SK-N-MC (cell line): Measurements from ENCODE around the gene DNAH14.

Experiments
- DNase-seq: peaks from one replicate; pipeline ENCODE4 v3.0.0-alpha.2; 2011; ENCODE audit warnings: low read depth, low spot score
- H3K27ac ChIP-seq: fragments of 200-600 bp; sonication (generic); 2 replicates; pipeline ENCODE4 v1.5.1; 2016; ENCODE audit warnings: mixed run types
- H3K36me3 ChIP-seq: fragments of 200-600 bp; sonication (generic); 2 replicates; pipeline ENCODE4 v1.6.1; 2017; ENCODE audit warnings: antibody characterized with exemption, low read length, mixed read lengths; ENCODE audit not compliant: insufficient read depth
- H3K4me3 ChIP-seq: fragments of 200-600 bp; sonication (generic); 2 replicates; pipeline ENCODE4 v1.5.1; 2016
- H3K9ac ChIP-seq: fragments of 200-600 bp; sonication (generic); 2 replicates; pipeline ENCODE4 v1.8.0; 2017; ENCODE audit warnings: mixed run types, mixed read lengths; ENCODE audit not compliant: insufficient read length
- H3K9me3 ChIP-seq: fragments of 200-600 bp; sonication (generic); 2 replicates; pipeline ENCODE4 v1.6.1; 2017; ENCODE audit warnings: low read depth, mild to moderate bottlenecking, antibody characterized with exemption, low read length, moderate library complexity, mixed read lengths
- EZH2 ChIP-seq: fragments of 200-600 bp; sonication (generic); IDR thresholded peaks from one replicate; pipeline ENCODE4 v1.6.1; 2017; ENCODE audit warnings: antibody characterized with exemption
- FOXP2 ChIP-seq: optimal IDR thresholded peaks from 2 replicates; pipeline ENCODE3; 2011; ENCODE audit warnings: mild to moderate bottlenecking, moderate library complexity; ENCODE audit not compliant: insufficient read depth; ENCODE audit errors: extremely low read length, control extremely low read depth
- POLR2AphosphoS5 ChIP-seq: IDR thresholded peaks from 2 replicates; pipeline ENCODE4 v1.6.1; 2012; ENCODE audit warnings: mild to moderate bottlenecking, low read depth, low read length, borderline replicate concordance

DNAH14 gene

DNA sequence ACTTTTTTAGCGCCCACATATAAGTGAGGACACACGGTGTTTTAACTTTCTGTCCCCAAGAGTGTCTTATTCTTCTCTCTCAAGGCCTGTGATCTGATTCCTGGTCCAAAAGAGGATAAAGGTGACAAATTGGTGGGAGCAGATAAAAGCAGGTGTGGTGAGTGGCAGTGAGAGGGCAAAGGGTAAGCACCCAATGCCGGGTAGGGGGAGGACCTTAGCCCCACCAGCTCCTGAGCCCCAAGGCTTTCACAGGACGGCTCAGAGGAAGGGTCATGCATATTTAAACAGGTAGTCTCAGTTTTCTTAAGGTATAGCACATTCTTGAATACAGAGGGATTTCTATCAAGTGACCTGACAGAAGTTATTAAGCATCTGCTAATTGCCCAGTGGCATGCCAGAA lies 478.8 kb downstream of the DNAH14 start:
- H3K9ac ChIP-seq = no peak overlapping the region
- H3K9me3 ChIP-seq = no peaks in the 10 kb centered on the region
- no peak for TF ChIP-seq POLR2AphosphoS5
- TF ChIP-seq FOXP2 = no peak
- no peak for TF ChIP-seq EZH2
- no peak overlapping the region for H3K4me3 ChIP-seq
- no peak for DNase-seq
- H3K36me3 ChIP-seq = peaks cover 83% of the 10 kb centered on the region
- peak overlapping the region; percentile 35; the same call in 1 of the 2 replicates for H3K27ac ChIP-seq

GRCh38 chr1:225409051-225409450 lies 479.6 kb downstream of the DNAH14 start:
- Histone ChIP-seq H3K36me3 (peaks cover 84% of the 10 kb centered on the region), H3K27ac (peak overlapping the region; percentile 35; the same call in 1 of the 2 replicates), H3K9ac (no peak overlapping the region), H3K9me3 (no peaks in the 10 kb centered on the region), H3K4me3 (no peak overlapping the region)
- no peak for TF ChIP-seq POLR2AphosphoS5
- TF ChIP-seq EZH2 = no peak
- TF ChIP-seq FOXP2 = no peak
- no peak for DNase-seq

- Histone ChIP-seq H3K36me3 (peaks cover 89% of the 10 kb centered on the region), H3K9me3 (no peaks in the 10 kb centered on the region), H3K4me3 (no peak overlapping the region), H3K9ac (no peak overlapping the region), H3K27ac (no peak overlapping the region)
- TF ChIP-seq FOXP2 = no peak
- no peak for DNase-seq
Observed at GRCh38 chr1:225410036-225410435, 480.6 kb downstream of the DNAH14 start.

DNA sequence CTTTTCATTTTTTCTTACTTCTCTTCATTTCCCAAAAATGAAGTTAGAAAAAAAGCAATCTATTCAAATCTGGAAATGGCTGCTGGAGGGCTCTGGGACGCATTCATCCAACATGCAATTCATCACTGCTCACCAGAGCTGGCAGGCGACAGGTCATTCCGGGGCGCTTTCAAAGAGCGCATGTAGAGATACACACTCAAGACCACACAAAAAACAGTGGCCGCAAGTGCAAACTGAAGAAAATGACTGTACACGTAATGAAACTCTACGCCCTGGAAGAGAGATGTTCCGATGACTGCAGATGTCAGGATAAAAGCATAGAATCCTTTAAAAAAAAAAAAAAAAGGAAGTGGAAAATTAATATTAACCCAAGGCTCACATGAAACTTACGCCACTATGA lies 482.8 kb downstream of the DNAH14 start:
- Histone ChIP-seq H3K9me3 (no peaks in the 10 kb centered on the region), H3K27ac (no peak overlapping the region), H3K36me3 (peaks cover 85% of the 10 kb centered on the region), H3K4me3 (no peak overlapping the region), H3K9ac (no peak overlapping the region)
- TF ChIP-seq FOXP2 (no peak), POLR2AphosphoS5 (no peak), EZH2 (no peak)
- no peak for DNase-seq

DNA sequence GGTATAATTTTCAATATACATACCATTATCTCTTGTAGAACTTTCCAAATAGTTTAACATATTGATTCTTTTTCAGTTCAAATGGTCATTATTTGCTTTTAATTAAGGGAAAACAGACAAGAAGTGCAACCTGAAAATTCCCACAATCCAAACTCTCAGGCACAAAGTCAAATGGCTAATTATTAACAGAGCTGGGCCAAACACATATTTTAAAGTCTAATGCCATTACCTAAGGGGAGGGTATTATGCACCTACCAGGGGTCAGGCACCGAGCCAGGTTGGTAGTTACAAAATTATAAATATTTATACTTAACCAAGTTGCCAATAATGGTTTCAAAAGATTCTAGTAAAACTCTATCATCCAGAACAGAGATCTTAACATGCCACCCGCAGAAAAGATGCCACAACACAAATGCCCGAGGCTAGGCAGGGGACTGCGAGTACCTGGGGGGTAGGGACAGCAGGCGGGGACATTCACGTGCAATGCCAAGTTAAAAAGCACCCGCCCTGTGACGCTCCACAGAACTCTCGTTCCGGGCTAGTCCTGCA lies 483.4 kb downstream of the DNAH14 start:
- Histone ChIP-seq H3K9ac (no peak overlapping the region), H3K9me3 (no peaks in the 10 kb centered on the region), H3K36me3 (peaks cover 85% of the 10 kb centered on the region), H3K4me3 (no peak overlapping the region), H3K27ac (no peak overlapping the region)
- TF ChIP-seq POLR2AphosphoS5 = no peak
- TF ChIP-seq EZH2 = no peak
- no peak for TF ChIP-seq FOXP2
- no peak for DNase-seq

DNA sequence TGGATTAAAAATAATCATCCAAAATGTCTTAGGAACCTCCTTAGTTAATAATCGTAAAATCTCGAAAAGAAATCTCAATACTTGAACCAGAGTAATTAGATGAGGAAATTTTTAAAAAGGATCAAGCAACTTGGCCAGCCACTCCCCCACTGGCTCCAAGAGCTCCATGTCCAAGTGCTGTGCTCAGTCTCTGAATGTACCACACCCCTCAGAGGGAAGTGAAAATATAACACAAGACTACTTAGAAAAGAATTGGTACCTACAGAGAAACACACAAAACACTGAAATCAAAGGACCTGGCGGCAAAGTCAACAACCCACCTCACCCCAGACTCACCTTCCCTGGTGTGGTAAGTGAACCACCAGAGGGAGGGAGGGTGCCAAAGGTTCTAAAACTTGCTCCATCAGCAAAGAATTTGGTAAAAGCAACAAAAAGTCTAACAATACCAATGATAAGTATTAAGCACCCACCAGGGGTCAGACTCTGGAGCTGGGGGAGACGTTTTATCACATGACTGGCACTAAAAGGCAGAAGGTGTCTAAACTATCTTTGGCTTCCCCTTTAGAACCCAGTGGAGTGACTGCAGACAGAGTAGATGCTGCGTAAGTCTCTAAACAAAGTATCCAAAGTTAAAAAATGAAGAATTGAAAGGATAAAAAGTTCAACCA lies 484.4 kb downstream of the DNAH14 start:
- no peak for DNase-seq

DNA sequence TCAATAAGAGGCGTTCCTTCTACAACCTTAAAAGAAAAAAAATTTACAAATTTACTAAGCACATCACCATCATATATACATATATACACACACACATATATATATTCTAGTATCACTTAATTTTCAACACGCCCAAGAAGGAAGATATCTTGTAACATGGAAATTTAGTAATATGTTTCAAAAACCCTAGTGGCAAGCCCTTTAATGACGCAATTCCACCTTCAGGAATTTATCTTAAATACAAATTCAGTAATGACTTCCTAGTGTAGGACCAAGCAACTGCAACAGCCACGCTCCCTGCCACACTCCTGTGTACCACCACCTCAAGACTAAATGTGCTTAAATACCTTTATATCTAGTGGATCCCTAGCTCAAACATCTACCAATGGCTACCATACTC lies 485.8 kb downstream of the DNAH14 start:
- DNase-seq = no peak
- H3K9ac ChIP-seq = no peak overlapping the region
- H3K4me3 ChIP-seq = no peak overlapping the region
- TF ChIP-seq EZH2 = no peak
- peaks cover 93% of the 10 kb centered on the region for H3K36me3 ChIP-seq
- no peak overlapping the region for H3K27ac ChIP-seq
- H3K9me3 ChIP-seq = no peaks in the 10 kb centered on the region

More for the DNA sequence above, 484.4 kb downstream of the DNAH14 start:
- H3K4me3 ChIP-seq = no peak overlapping the region
- no peak overlapping the region for H3K27ac ChIP-seq
- H3K36me3 ChIP-seq = peaks cover 89% of the 10 kb centered on the region
- H3K9me3 ChIP-seq = no peaks in the 10 kb centered on the region
- TF ChIP-seq POLR2AphosphoS5 (no peak), FOXP2 (no peak), EZH2 (no peak)
- H3K9ac ChIP-seq = no peak overlapping the region

DNA sequence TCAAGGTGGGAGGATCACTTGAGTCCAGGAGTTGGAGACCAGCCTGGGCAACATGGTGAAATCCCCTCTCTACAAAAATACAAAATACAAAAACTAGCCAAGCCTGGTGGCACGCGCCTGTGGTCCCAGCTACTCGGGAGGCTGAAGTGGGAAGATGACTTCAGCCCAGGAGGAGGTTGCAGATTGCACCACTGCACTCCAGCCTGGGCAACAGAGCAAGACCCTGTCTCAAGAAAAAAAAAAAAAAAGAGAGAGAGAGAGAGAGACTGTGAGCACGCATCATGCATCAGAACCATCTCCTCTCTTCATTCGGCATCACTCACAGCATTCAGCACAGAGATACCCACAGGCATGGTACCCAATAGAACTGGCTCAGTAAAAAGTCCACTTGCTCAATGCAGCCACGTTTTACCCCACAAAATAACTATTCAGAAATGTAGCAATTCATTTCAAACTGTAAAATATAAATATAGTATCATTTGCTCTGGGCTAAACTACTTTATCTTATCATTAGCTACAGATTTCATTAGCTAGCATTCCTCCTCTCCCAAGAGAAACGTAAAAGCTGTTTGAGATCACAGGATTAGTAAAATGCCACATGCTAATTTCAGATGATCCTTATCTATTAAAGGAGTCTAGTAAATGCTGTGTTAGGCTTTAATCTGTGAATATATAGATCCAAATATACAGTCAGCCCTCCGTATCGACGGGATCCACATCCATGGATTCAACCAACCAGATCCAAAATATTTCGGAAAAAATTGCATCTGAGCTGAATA lies 486.7 kb downstream of the DNAH14 start:
- no peak overlapping the region for H3K4me3 ChIP-seq
- H3K9ac ChIP-seq = no peak overlapping the region
- no peaks in the 10 kb centered on the region for H3K9me3 ChIP-seq
- TF ChIP-seq FOXP2 (no peak), POLR2AphosphoS5 (no peak), EZH2 (no peak)
- peaks cover 86% of the 10 kb centered on the region for H3K36me3 ChIP-seq
- 0 out of 2 replicates have a peak overlapping the region, but pooled peaks have one; percentile 38 for H3K27ac ChIP-seq
- no peak for DNase-seq
